ENCODE data around the gene SLC7A5. TPM values are rescaled to one million over a fixed set of nuclear protein-coding genes. Genes with fewer than 3 reads are reported as not detected.
"Not testable (repeated sequence)": the region's sequence is repeated elsewhere in the genome, so short reads cannot be mapped to it uniquely, and the experiment has no call there.

The SLC7A5 gene
- total RNA-seq, 4 donors from 2014 or later = 10.0 to 99.4 (median 61.1) TPM

GRCh38 chr16:87828071-87828906 is 41.0 kb downstream of the SLC7A5 start:
- WGBS = 84% methylated on average over 10 of the region's 20 CpGs
- DNase-seq (ENCODE audit: low spot score in 2 of 2) = no peak

GRCh38 chr16:87827588-87827915 is 41.8 kb downstream of the SLC7A5 start:
- WGBS = 86% methylated on average over 7 of the region's 7 CpGs
- not testable (repeated sequence) for H3K27ac ChIP-seq

More at GRCh38 chr16:87828071-87828906, 41.0 kb downstream of the SLC7A5 start:
- Histone ChIP-seq H3K27ac (no peak overlapping the region), H3K36me3 (peaks cover 18% of the 10 kb centered on the region), H3K27me3 (peaks cover 22% of the 10 kb centered on the region), H3K4me3 (no peak overlapping the region), H3K4me1 (peaks cover 8% of the 10 kb centered on the region), H3K9me3 (no peaks in the 10 kb centered on the region)
- no peak for TF ChIP-seq POLR2AphosphoS5 (IDR thresholded peaks at IDR 0.05)
- TF ChIP-seq CTCF (IDR thresholded peaks at IDR 0.05) = no peak
- TF ChIP-seq POLR2A (IDR thresholded peaks at IDR 0.05) = no peak
- TF ChIP-seq EP300 (IDR thresholded peaks at IDR 0.05) = no peak

GRCh38 chr16:87826798-87827587 is 42.3 kb downstream of the SLC7A5 start:
- no peak overlapping the region for H3K4me3 ChIP-seq
- DNase-seq (ENCODE audit: low spot score in 2 of 2) = no peak
- H3K36me3 ChIP-seq = peaks cover 9% of the 10 kb centered on the region
- WGBS = 85% methylated on average over 23 of the region's 28 CpGs
- H3K4me1 ChIP-seq = peaks cover 8% of the 10 kb centered on the region
- H3K27ac ChIP-seq = no peak overlapping the region
- H3K27me3 ChIP-seq = peaks cover 22% of the 10 kb centered on the region
- no peaks in the 10 kb centered on the region for H3K9me3 ChIP-seq
- TF ChIP-seq EP300 (IDR thresholded peaks at IDR 0.05) (no peak), POLR2A (IDR thresholded peaks at IDR 0.05) (no peak)

More at GRCh38 chr16:87827588-87827915, 41.8 kb downstream of the SLC7A5 start:
- not testable (repeated sequence) for H3K9me3 ChIP-seq; H3K4me1 ChIP-seq; DNase-seq (ENCODE audit: low spot score in 2 of 2); H3K4me3 ChIP-seq
- peaks cover 22% of the 10 kb centered on the region for H3K27me3 ChIP-seq
- peaks cover 12% of the 10 kb centered on the region for H3K36me3 ChIP-seq

- WGBS = 61% methylated on average over 4 of the region's 4 CpGs
- not testable (repeated sequence) for DNase-seq (ENCODE audit: low spot score in 2 of 2); H3K9me3 ChIP-seq; H3K4me3 ChIP-seq; H3K4me1 ChIP-seq; H3K36me3 ChIP-seq; H3K27ac ChIP-seq
- peaks cover 22% of the 10 kb centered on the region for H3K27me3 ChIP-seq
Measured at GRCh38 chr16:87826407-87826797, 42.9 kb downstream of the SLC7A5 start.

- H3K27ac ChIP-seq; DNase-seq (ENCODE audit: low spot score in 2 of 2); H3K4me3 ChIP-seq; H3K9me3 ChIP-seq; H3K4me1 ChIP-seq; H3K36me3 ChIP-seq: not testable (repeated sequence)
- H3K27me3 ChIP-seq = peaks cover 22% of the 10 kb centered on the region
- 81% methylated on average over 4 of the region's 5 CpGs for WGBS
Measured at GRCh38 chr16:87825842-87826120, 43.5 kb downstream of the SLC7A5 start.

GRCh38 chr16:87824991-87825841 is 44.1 kb downstream of the SLC7A5 start:
- Histone ChIP-seq H3K27ac (no peak overlapping the region), H3K9me3 (no peaks in the 10 kb centered on the region), H3K27me3 (peaks cover 22% of the 10 kb centered on the region), H3K4me3 (no peak overlapping the region), H3K4me1 (peaks cover 8% of the 10 kb centered on the region), H3K36me3 (no peaks in the 10 kb centered on the region)
- no peak for DNase-seq (ENCODE audit: low spot score in 2 of 2)
- no peak for TF ChIP-seq CTCF (IDR thresholded peaks at IDR 0.05)
- no peak for TF ChIP-seq EP300 (IDR thresholded peaks at IDR 0.05)
- TF ChIP-seq POLR2AphosphoS5 (IDR thresholded peaks at IDR 0.05) = no peak
- no peak for TF ChIP-seq POLR2A (IDR thresholded peaks at IDR 0.05)
- 83% methylated on average over 22 of the region's 29 CpGs for WGBS
